H9 (cell line): ENCODE measurements around the gene APCDD1L. TPM values are rescaled to one million over a fixed set of nuclear protein-coding genes. Genes with fewer than 3 reads are reported as not detected.
A peak's percentile ranks its signal among the peaks of the same experiment; 100 is the strongest.

Source experiments
- DNase-seq: peaks from one replicate; pipeline ENCODE4 v3.0.0-alpha.2; 2017
- H2AFZ ChIP-seq: one replicate; pipeline ENCODE4 v1.6.1; 2013; ENCODE audit warnings: mild to moderate bottlenecking, low read length, control low read depth, moderate library complexity
- H2AK5ac ChIP-seq: 2 replicates; pipeline ENCODE4 v1.6.1; 2013; ENCODE audit warnings: low read length, control low read depth, mixed read lengths; ENCODE audit not compliant: insufficient read length
- H2BK120ac ChIP-seq: one replicate; pipeline ENCODE4 v1.6.1; 2013; ENCODE audit warnings: low read depth, mild to moderate bottlenecking, low read length, control low read depth, inconsistent platforms; ENCODE audit not compliant: poor library complexity, severe bottlenecking
- H2BK12ac ChIP-seq: 2 replicates; pipeline ENCODE4 v1.6.1; 2013; ENCODE audit warnings: low read length, control low read depth, mixed read lengths, low read depth; ENCODE audit not compliant: insufficient read length
- H2BK15ac ChIP-seq: 2 replicates; pipeline ENCODE4 v1.6.1; 2013; ENCODE audit warnings: low read depth, low read length, control low read depth
- H2BK20ac ChIP-seq: one replicate; pipeline ENCODE4 v1.6.1; 2013; ENCODE audit warnings: low read depth, mild to moderate bottlenecking, low read length, control low read depth, inconsistent platforms; ENCODE audit not compliant: poor library complexity, severe bottlenecking
- H2BK5ac ChIP-seq: 2 replicates; pipeline ENCODE4 v1.6.1; 2013; ENCODE audit warnings: low read length, control low read depth, mixed read lengths; ENCODE audit not compliant: insufficient read length
- H3K14ac ChIP-seq: 2 replicates; pipeline ENCODE4 v1.6.1; 2013; ENCODE audit warnings: low read length, control low read depth; ENCODE audit not compliant: insufficient read depth
- H3K18ac ChIP-seq: 2 replicates; pipeline ENCODE4 v1.6.1; 2013; ENCODE audit warnings: low read depth, mild to moderate bottlenecking, mixed read lengths, low read length, control low read depth; ENCODE audit not compliant: insufficient read length
- H3K23ac ChIP-seq: 2 replicates; pipeline ENCODE4 v1.6.1; 2013; ENCODE audit warnings: low read length, control low read depth, mixed read lengths, low read depth; ENCODE audit not compliant: insufficient read length
- H3K23me2 ChIP-seq: 2 replicates; pipeline ENCODE4 v1.6.1; 2013; ENCODE audit warnings: low read depth, mild to moderate bottlenecking, mixed read lengths, low read length, control low read depth; ENCODE audit not compliant: insufficient read length, poor library complexity, severe bottlenecking
- H3K27ac ChIP-seq: 2 replicates; pipeline ENCODE4 v1.5.1; 2013; ENCODE audit warnings: low read length, control low read depth, mixed read lengths, low read depth; ENCODE audit not compliant: insufficient read length
- H3K27me3 ChIP-seq: 2 replicates; pipeline ENCODE4 v1.6.1; 2013; ENCODE audit warnings: low read length, control low read depth, inconsistent platforms; ENCODE audit not compliant: insufficient read depth
- H3K4ac ChIP-seq: 2 replicates; pipeline ENCODE4 v1.6.1; 2013; ENCODE audit warnings: low read depth, mild to moderate bottlenecking, control low read depth, inconsistent platforms, low read length, moderate library complexity
- H3K4me1 ChIP-seq: 2 replicates; pipeline ENCODE4 v1.6.1; 2013; ENCODE audit warnings: low read length, control low read depth, inconsistent platforms; ENCODE audit not compliant: insufficient read depth
- H3K4me2 ChIP-seq: 2 replicates; pipeline ENCODE4 v1.6.1; 2013; ENCODE audit warnings: low read length, control low read depth, mixed read lengths; ENCODE audit not compliant: insufficient read length, insufficient read depth
- H3K56ac ChIP-seq: 2 replicates; pipeline ENCODE4 v1.6.1; 2013; ENCODE audit warnings: low read depth, mild to moderate bottlenecking, mixed read lengths, low read length, control low read depth; ENCODE audit not compliant: insufficient read length
- H3K79me1 ChIP-seq: 2 replicates; pipeline ENCODE4 v1.6.1; 2013; ENCODE audit warnings: low read depth, mild to moderate bottlenecking, moderate library complexity, low read length, control low read depth, inconsistent platforms; ENCODE audit not compliant: insufficient read depth, poor library complexity, severe bottlenecking
- H3K79me2 ChIP-seq: 2 replicates; pipeline ENCODE4 v1.6.1; 2013; ENCODE audit warnings: low read length, control low read depth, inconsistent platforms; ENCODE audit not compliant: insufficient read depth
- H3K9ac ChIP-seq: 2 replicates; pipeline ENCODE4 v1.6.1; 2013; ENCODE audit warnings: low read length, control low read depth, mixed read lengths; ENCODE audit not compliant: insufficient read length; ENCODE audit errors: extremely low read depth
- H3K9me3 ChIP-seq: one replicate; pipeline ENCODE4 v1.6.1; 2013; ENCODE audit warnings: low read depth, low read length, inconsistent platforms; ENCODE audit not compliant: control insufficient read depth
- H3T11ph ChIP-seq: one replicate; pipeline ENCODE4 v1.6.1; 2013; ENCODE audit warnings: mild to moderate bottlenecking, low read length, control low read depth, inconsistent platforms
- H4K20me1 ChIP-seq: one replicate; pipeline ENCODE4 v1.6.1; 2013; ENCODE audit not compliant: control insufficient read depth, insufficient read length, insufficient read depth
- H4K5ac ChIP-seq: 2 replicates; pipeline ENCODE4 v1.6.1; 2013; ENCODE audit warnings: low read depth, mild to moderate bottlenecking, mixed read lengths, low read length, control low read depth; ENCODE audit not compliant: insufficient read length
- H4K8ac ChIP-seq: replicated peaks from 2 replicates; pipeline ENCODE4 v1.6.1; 2013; ENCODE audit warnings: low read length, control low read depth, mixed read lengths, low read depth; ENCODE audit not compliant: insufficient read length
- H4K91ac ChIP-seq: 2 replicates; pipeline ENCODE4 v1.6.1; 2013; ENCODE audit warnings: low read depth, mild to moderate bottlenecking, moderate library complexity, mixed read lengths, low read length, control low read depth; ENCODE audit not compliant: insufficient read length
- H3K27ac Mint-ChIP-seq, 3 experiments: 2 replicates in 2 of 3; 3 replicates in 1 of 3; pipeline ENCODE4 v1.8.0; 2020 to 2021; ENCODE audit warnings: mixed read lengths in 3 of 3, mild to moderate bottlenecking in 1 of 3, moderate library complexity in 1 of 3
- H3K27me3 Mint-ChIP-seq: 2 replicates; pipeline ENCODE4 v1.8.0; 2021; ENCODE audit warnings: low read depth, mild to moderate bottlenecking, moderate library complexity, mixed read lengths
- H3K36me3 Mint-ChIP-seq, 3 experiments: 2 replicates in 2 of 3; 3 replicates in 1 of 3; pipeline ENCODE4 v1.8.0; 2020 to 2021; ENCODE audit warnings: low read depth in 3 of 3, mixed read lengths in 3 of 3; ENCODE audit not compliant: insufficient read depth in 1 of 3
- H3K4me1 Mint-ChIP-seq, 2 experiments: 2 replicates each; pipeline ENCODE4 v1.8.0; 2020; ENCODE audit warnings: mixed read lengths in 2 of 2
- H3K4me3 Mint-ChIP-seq, 2 experiments: 2 replicates in 1 of 2; 3 replicates in 1 of 2; pipeline ENCODE4 v1.8.0; 2020 to 2021; ENCODE audit warnings: mild to moderate bottlenecking in 2 of 2, mixed read lengths in 2 of 2, moderate library complexity in 1 of 2
- H3K9me3 Mint-ChIP-seq, 2 experiments: 2 replicates in 1 of 2; 3 replicates in 1 of 2; pipeline ENCODE4 v1.8.0; 2020; ENCODE audit warnings: mild to moderate bottlenecking in 2 of 2, mixed read lengths in 2 of 2, moderate library complexity in 1 of 2
- WGBS: extraction: QIAGEN DNeasy Blood & Tissue Kit; methylation state at CpG from one replicate; pipeline ENCODE4 v1.1.7; 2013; ENCODE audit warnings: missing lambda C conversion rate, low lambda C conversion rate, mixed read lengths; ENCODE audit not compliant: insufficient read length; ENCODE audit errors: extremely low coverage; 5-methylcytosine and 5-hydroxymethylcytosine counted together
- total RNA-seq: library from RNA; stranded (reverse); gene quantifications from 2 replicates; pipeline ENCODE4 v1.2.1, GENCODE V29; 2021
- TF ChIP-seq, protein P1 (sequence below): fragments of 200-600 bp; sonication (generic); conservative IDR thresholded peaks from 3 replicates; pipeline ENCODE4 v1.8.0; 2021; ENCODE audit warnings: antibody characterized with exemption, mild to moderate bottlenecking

The APCDD1L gene
- total RNA-seq, 1 experiment from 2014 or later: 0.68 TPM

DNA sequence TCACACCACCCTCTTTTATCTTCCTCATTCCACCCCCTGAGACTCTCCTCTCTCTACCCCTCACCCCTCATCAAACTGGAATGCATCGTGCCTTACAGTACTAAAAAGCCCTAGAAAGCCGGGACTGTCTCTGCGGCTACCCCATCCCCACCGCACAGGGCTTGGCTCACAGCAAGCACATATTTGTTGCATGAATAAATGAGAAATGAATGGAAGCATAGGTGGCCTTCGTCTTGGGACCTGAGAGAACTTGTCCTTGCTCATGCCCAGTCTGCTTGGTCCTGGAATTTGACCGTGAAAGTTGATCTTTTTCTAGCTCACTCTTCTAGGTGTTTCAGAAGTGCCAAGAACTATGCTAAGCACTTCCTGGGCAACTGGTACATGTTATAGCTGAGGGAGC lies 53.3 kb downstream of the APCDD1L start:
- H2BK5ac ChIP-seq: no peak overlapping the region
- H3K9me3 ChIP-seq: no peaks in the 10 kb centered on the region
- peaks cover 2 to 6% of the 10 kb centered on the region in 2 experiments; a peak in 3 of 5 replicates for H3K9me3 Mint-ChIP-seq
- no peaks in the 10 kb centered on the region for H4K20me1 ChIP-seq
- H3K79me1 ChIP-seq: no peaks in the 10 kb centered on the region
- H3K4me1 ChIP-seq: no peaks in the 10 kb centered on the region
- no peak overlapping the region for H3K18ac ChIP-seq
- H3K36me3 Mint-ChIP-seq: peaks cover 3 to 7% (median 5%) of the 10 kb centered on the region in 3 experiments; a peak in 3 of 7 replicates
- H3K4ac ChIP-seq: no peak overlapping the region
- no peak overlapping the region for H3T11ph ChIP-seq
- no peaks in the 10 kb centered on the region for H3K27me3 Mint-ChIP-seq
- H2AFZ ChIP-seq: no peak overlapping the region
- H3K79me2 ChIP-seq: no peaks in the 10 kb centered on the region
- no CpG with 5 or more reads among the region's 6 CpGs for WGBS
- DNase-seq: no peak
- no peaks in the 10 kb centered on the region for H3K23me2 ChIP-seq
- no peak overlapping the region for H3K27ac ChIP-seq
- H4K5ac ChIP-seq: no peak overlapping the region
- H3K56ac ChIP-seq: no peak overlapping the region
- peak overlapping the region in 1 of 3 experiments; percentile 23; a peak in 1 of 7 replicates for H3K27ac Mint-ChIP-seq
- H3K23ac ChIP-seq: no peak overlapping the region
- no peak overlapping the region for H4K91ac ChIP-seq
- no peak overlapping the region for H3K9ac ChIP-seq
- no peak overlapping the region for H3K4me3 Mint-ChIP-seq
- no peak overlapping the region for H2BK12ac ChIP-seq
- H3K14ac ChIP-seq: no peak overlapping the region
- H4K8ac ChIP-seq: no peak overlapping the region
- TF ChIP-seq, protein P1, sequence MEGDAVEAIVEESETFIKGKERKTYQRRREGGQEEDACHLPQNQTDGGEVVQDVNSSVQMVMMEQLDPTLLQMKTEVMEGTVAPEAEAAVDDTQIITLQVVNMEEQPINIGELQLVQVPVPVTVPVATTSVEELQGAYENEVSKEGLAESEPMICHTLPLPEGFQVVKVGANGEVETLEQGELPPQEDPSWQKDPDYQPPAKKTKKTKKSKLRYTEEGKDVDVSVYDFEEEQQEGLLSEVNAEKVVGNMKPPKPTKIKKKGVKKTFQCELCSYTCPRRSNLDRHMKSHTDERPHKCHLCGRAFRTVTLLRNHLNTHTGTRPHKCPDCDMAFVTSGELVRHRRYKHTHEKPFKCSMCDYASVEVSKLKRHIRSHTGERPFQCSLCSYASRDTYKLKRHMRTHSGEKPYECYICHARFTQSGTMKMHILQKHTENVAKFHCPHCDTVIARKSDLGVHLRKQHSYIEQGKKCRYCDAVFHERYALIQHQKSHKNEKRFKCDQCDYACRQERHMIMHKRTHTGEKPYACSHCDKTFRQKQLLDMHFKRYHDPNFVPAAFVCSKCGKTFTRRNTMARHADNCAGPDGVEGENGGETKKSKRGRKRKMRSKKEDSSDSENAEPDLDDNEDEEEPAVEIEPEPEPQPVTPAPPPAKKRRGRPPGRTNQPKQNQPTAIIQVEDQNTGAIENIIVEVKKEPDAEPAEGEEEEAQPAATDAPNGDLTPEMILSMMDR: no peak
- peaks cover 12 to 14% of the 10 kb centered on the region in 2 experiments for H3K4me1 Mint-ChIP-seq
- no peak overlapping the region for H2AK5ac ChIP-seq
- no peak overlapping the region for H2BK120ac ChIP-seq
- H2BK15ac ChIP-seq: no peak overlapping the region
- H2BK20ac ChIP-seq: no peak overlapping the region
- no peak overlapping the region for H3K4me2 ChIP-seq
- no peaks in the 10 kb centered on the region for H3K27me3 ChIP-seq
